Body of pancreas (tissue), 4 donors: Measurements from ENCODE around the gene ZFP36L1. TPM values are rescaled to one million over a fixed set of nuclear protein-coding genes. Genes with fewer than 3 reads are reported as not detected.

Experiments
- ATAC-seq: fragments of 150-250 bp; one replicate; pipeline ENCODE4 v1.9.1; 2016
- DNase-seq, 4 donors: peaks; one replicate each; pipeline ENCODE4 v3.0.0-alpha.2; 2019
- H3K27ac ChIP-seq, 4 donors: fragments of 200-600 bp; sonication (generic); 1 replicate in 3 of 4; 2 replicates in 1 of 4; pipeline versions ENCODE4 v1.5.1 to v1.6.1; 2016 to 2019; ENCODE audit warnings: mild to moderate bottlenecking in 1 of 4, mixed read lengths in 1 of 4, moderate library complexity in 1 of 4
- H3K27me3 ChIP-seq, 2 donors: fragments of 200-600 bp; sonication (generic); one replicate each; pipeline ENCODE4 v1.6.0; 2016; ENCODE audit warnings: mild to moderate bottlenecking in 1 of 2
- H3K36me3 ChIP-seq, 2 donors: fragments of 200-600 bp; sonication (generic); replicated peaks in 1 of 2; 2 replicates each; pipeline ENCODE4 v1.5.1; 2016; ENCODE audit warnings: low read depth in 2 of 2; ENCODE audit not compliant: insufficient read depth in 1 of 2
- H3K4me1 ChIP-seq: fragments of 200-600 bp; sonication (generic); one replicate; pipeline ENCODE4 v1.6.0; 2016
- H3K4me3 ChIP-seq, 2 donors: fragments of 200-600 bp; sonication (generic); 1 replicate in 1 of 2; 2 replicates in 1 of 2; pipeline ENCODE4 v1.5.1; 2016 to 2019
- H3K9me3 ChIP-seq, 3 donors: fragments of 200-600 bp; sonication (generic); 1 replicate in 2 of 3; 2 replicates in 1 of 3; pipeline ENCODE4 v1.5.1; 2016
- POLR2A ChIP-seq, 3 donors: fragments of 450-650 bp; IDR thresholded peaks; one replicate each; pipeline ENCODE4 v1.6.1; 2016; ENCODE audit warnings: antibody characterized with exemption in 3 of 3, mild to moderate bottlenecking in 2 of 3
- WGBS, 2 donors: methylation state at CpG; one replicate each; pipeline ENCODE4 v1.1.5; 2017; 5-methylcytosine and 5-hydroxymethylcytosine counted together
- intact Hi-C: fragments of 100-400 bp; cut with DNase I; formaldehyde crosslinking; loops from one replicate; pipeline ENCODE4 v1.15.1; 2023
- total RNA-seq, 2 donors: library from RNA; depleted of rRNA; stranded (reverse); fragments of >200 nt; gene quantifications; one replicate each; pipeline ENCODE4 v1.1.0, GENCODE V29; 2016
- TF ChIP-seq, protein P1 (sequence below), 7 experiments: fragments of 450-650 bp in 4 of 7; fragments of 200-600 bp in 3 of 7; sonication (generic) in 3 of 7; IDR thresholded peaks; one replicate each; pipeline ENCODE4 v1.5.1; 2016 to 2019; ENCODE audit warnings: antibody characterized with exemption in 7 of 7

Gene ZFP36L1
- total RNA-seq, 2 donors from 2014 or later: 155 to 365 TPM

DNA sequence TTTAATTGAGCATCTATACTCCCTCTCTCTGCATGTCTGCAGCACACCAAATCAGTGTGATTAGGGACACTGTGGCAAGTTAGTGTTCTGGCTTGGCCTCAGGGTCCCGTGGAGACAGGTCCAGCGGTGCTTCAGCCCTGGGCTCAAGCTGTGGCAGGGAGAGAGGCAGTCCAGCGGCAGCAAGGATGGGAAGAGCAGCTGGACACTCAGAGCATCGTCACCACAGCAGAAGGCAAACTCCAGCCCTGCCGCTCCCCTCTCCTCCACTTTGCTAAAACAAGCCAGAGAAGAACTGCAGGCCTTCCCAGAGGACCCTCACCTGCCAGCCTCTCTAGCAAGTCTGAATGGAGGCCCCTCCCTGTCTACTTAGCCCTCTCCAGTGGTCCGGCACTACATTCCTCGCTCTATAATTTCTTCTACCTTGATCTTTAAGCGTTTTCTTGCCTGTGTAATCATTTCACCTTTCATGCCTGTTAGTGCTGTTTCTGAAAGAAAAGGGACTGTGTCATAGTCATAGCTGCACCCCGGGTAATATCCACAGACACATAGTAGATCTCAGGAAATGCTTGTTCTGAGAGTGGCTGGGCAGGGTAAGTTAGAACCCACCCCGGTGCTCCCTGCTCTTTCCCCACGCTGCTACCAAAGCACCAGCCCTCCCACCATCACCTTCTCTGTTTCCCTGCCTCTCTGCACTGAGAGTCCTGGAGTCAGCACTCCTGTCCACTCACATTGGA, 22.1 kb downstream of the ZFP36L1 start:
- Histone ChIP-seq H3K36me3 (no peaks in the 10 kb centered on the region), H3K27ac (no peak overlapping the region), H3K9me3 (no peaks in the 10 kb centered on the region), H3K27me3 (no peaks in the 10 kb centered on the region), H3K4me3 (no peak overlapping the region), H3K4me1 (peaks cover 15% of the 10 kb centered on the region)
- no peak for TF ChIP-seq POLR2A (IDR thresholded peaks at IDR 0.05)
- TF ChIP-seq, protein P1, sequence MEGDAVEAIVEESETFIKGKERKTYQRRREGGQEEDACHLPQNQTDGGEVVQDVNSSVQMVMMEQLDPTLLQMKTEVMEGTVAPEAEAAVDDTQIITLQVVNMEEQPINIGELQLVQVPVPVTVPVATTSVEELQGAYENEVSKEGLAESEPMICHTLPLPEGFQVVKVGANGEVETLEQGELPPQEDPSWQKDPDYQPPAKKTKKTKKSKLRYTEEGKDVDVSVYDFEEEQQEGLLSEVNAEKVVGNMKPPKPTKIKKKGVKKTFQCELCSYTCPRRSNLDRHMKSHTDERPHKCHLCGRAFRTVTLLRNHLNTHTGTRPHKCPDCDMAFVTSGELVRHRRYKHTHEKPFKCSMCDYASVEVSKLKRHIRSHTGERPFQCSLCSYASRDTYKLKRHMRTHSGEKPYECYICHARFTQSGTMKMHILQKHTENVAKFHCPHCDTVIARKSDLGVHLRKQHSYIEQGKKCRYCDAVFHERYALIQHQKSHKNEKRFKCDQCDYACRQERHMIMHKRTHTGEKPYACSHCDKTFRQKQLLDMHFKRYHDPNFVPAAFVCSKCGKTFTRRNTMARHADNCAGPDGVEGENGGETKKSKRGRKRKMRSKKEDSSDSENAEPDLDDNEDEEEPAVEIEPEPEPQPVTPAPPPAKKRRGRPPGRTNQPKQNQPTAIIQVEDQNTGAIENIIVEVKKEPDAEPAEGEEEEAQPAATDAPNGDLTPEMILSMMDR (IDR thresholded peaks at IDR 0.05): no peak
- intact Hi-C loops: no loop called here
- DNase-seq (no peak), ATAC-seq (no peak)
- WGBS, 2 donors: 88 to 93% methylated on average over 8 to 11 of the region's 11 CpGs

DNA sequence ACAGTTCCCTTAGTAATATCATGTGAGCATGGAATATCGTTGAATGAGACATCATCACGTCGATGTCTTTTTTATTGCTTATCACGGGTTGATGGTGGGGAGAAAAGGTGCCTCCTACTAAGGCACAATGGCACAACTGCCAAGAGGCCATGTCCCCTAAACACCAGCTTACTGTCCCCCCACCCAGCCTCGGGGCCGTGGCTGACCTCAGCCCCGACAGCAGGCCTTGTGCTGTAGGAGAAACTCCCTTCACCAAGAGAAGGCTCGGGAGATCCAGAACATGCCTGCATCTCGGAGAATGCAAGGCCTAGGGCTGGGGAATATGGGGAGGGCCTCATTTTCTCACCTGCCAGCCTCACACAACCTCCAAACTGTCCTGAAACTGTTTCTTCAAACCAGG, 22.8 kb downstream of the ZFP36L1 start:
- 91 to 92% methylated on average over 8 to 9 of the region's 9 CpGs for WGBS, 2 donors
- no peak overlapping the region for H3K27ac ChIP-seq
- no peaks in the 10 kb centered on the region for H3K9me3 ChIP-seq
- intact Hi-C loops: no loop called here
- H3K36me3 ChIP-seq: no peaks in the 10 kb centered on the region
- H3K4me1 ChIP-seq: peaks cover 15% of the 10 kb centered on the region
- no peak overlapping the region for H3K4me3 ChIP-seq
- TF ChIP-seq POLR2A (IDR thresholded peaks at IDR 0.05): no peak
- TF ChIP-seq, protein P1 (IDR thresholded peaks at IDR 0.05): no peak
- DNase-seq (no peak), ATAC-seq (no peak)
- H3K27me3 ChIP-seq: no peaks in the 10 kb centered on the region

DNA sequence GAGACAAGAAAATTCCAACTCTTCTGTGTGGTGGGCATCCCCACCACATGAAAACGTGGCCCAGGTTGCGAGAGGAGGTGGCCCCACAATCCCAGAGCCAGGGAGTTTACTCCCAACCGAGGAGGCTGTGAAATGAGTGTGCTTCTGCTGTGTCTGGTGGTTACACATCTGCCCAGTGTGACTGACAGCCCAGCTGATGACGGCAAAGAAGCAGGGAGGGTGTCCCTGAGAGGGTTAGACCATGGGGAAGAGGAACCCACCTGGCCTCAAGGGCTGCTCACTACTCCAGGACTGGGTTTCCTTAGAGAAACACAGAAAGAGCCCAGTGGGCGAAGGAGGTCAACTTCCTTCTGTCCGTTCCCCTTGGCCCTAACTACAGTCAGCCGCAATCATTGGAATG, 24.6 kb downstream of the ZFP36L1 start:
- WGBS, 2 donors: 86 to 89% methylated on average over 6 to 7 of the region's 7 CpGs
- TF ChIP-seq, protein P1 (IDR thresholded peaks at IDR 0.05): no peak
- no peak for TF ChIP-seq POLR2A (IDR thresholded peaks at IDR 0.05)
- H3K27ac ChIP-seq: no peak overlapping the region
- H3K36me3 ChIP-seq: no peaks in the 10 kb centered on the region
- H3K9me3 ChIP-seq: no peaks in the 10 kb centered on the region
- H3K27me3 ChIP-seq: no peaks in the 10 kb centered on the region
- peaks cover 11% of the 10 kb centered on the region for H3K4me1 ChIP-seq
- DNase-seq (no peak), ATAC-seq (no peak)
- intact Hi-C loops: no loop called here
- no peak overlapping the region for H3K4me3 ChIP-seq

DNA sequence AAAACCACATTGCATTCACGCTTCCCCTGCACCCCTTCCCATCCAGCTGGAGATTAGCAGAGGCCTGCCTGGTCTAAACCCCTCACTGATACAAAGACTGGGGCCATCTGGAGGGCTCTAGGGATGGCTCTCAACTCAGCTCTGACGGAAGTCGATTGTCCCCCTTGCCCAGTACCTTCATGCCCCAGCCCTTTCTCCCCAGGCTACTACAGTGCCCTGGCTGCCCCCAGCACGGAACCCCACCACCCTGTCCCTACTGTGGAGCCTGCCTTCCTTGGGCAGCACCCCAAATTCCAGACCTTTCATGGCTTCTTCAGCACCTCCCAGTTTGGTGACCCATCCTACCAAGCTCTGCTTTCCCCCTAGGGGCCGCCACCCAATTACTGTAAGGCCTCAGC, 25.6 kb downstream of the ZFP36L1 start:
- intact Hi-C loops: no loop called here
- Histone ChIP-seq H3K9me3 (no peaks in the 10 kb centered on the region), H3K27me3 (no peaks in the 10 kb centered on the region), H3K4me3 (no peak overlapping the region), H3K36me3 (no peaks in the 10 kb centered on the region), H3K27ac (no peak overlapping the region), H3K4me1 (peaks cover 21% of the 10 kb centered on the region)
- ATAC-seq (no peak), DNase-seq (no peak)
- 94 to 98% methylated on average over 5 of the region's 5 CpGs for WGBS, 2 donors
- TF ChIP-seq, protein P1 (IDR thresholded peaks at IDR 0.05): no peak
- TF ChIP-seq POLR2A (IDR thresholded peaks at IDR 0.05): no peak
